ENCODE results near the gene SLC22A17. TPM values are rescaled to one million over a fixed set of nuclear protein-coding genes. Genes with fewer than 3 reads are reported as not detected.
"Not testable (repeated sequence)": the region's sequence is repeated elsewhere in the genome, so short reads cannot be mapped to it uniquely, and the experiment has no call there.

The SLC22A17 gene
- 1 to 10 TPM; 4.7 to 8.3 TPM for polyA plus RNA-seq

DNA sequence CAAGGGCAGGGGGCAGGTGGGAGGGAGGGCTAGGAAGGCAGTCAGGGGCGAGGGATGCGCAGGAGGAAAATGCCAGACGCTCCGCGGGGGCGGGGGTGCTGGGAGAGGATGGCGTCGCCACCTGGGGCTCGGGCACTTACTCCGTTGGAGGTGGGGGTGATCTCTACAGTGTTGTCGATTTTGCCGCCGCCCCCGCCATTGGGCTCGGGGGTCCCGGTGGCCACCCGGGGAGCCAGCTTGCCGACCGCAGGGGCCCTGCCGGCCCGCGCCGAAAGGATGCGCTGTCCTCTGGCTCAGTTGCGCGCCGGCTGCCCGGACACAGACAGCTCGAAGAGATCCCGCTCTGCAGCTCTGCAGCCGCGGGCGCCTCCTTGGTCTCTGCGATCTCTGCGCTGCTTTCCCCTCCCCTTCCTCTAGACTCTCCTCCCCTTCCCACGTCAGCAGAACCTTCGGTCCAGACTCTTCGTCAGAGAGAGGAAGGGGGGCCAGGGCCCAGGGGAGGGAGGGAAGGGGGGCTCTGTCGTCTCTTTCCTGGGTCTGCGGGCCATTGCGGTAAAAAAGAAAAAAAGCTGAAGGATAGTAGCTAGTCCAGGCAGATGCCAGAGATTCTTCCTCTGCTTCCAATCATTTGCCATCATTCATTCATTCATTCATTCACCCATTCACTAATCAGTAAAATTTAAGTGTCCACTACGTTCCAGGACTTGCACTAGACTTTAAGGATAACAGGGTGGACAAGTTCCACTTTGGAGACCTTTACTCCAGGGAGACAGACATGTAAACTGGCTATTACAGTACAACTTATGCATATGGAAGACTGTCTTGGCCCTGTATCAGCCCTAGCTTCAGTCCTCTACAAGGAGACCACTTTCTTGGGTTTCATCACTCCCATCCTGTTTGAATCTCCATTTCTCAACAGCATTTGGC is at the start of gene SLC22A17:
TSS of gene SLC22A17 (minus strand) at position 382 of the 927 bp plus-strand sequence.
- H3K9me3 ChIP-seq (ENCODE audit: control insufficient read depth in 2 of 2, insufficient read depth in 1 of 2, low read depth in 1 of 2, low read length in 1 of 2) = no peaks in the 10 kb centered on the region
- H3K27me3 ChIP-seq (ENCODE audit: control insufficient read depth in 1 of 2, insufficient read depth in 2 of 2, low read length in 2 of 2) = no peaks in the 10 kb centered on the region
- peak within 1 kb of the TSS; percentile 20 to 52 for H3K4me3 ChIP-seq (ENCODE audit: low read depth in 1 of 2, low read length in 2 of 2)
- WGBS, 2 donors = 1 to 2% methylated on average over 31 to 42 of the region's 42 CpGs
- peaks cover 0 to 6% of the 10 kb centered on the region in 2 donors for H3K36me3 ChIP-seq (ENCODE audit: control insufficient read depth in 2 of 2, insufficient read depth in 2 of 2, low read length in 1 of 2)
- H3K4me1 ChIP-seq (ENCODE audit: control insufficient read depth in 2 of 2, insufficient read depth in 2 of 2, low read length in 1 of 2) = peaks cover 7 to 11% of the 10 kb centered on the region in 2 donors
- H3K27ac ChIP-seq (ENCODE audit: low read depth in 2 of 2, low read length in 1 of 2) = no peak within 1 kb of the TSS

DNA sequence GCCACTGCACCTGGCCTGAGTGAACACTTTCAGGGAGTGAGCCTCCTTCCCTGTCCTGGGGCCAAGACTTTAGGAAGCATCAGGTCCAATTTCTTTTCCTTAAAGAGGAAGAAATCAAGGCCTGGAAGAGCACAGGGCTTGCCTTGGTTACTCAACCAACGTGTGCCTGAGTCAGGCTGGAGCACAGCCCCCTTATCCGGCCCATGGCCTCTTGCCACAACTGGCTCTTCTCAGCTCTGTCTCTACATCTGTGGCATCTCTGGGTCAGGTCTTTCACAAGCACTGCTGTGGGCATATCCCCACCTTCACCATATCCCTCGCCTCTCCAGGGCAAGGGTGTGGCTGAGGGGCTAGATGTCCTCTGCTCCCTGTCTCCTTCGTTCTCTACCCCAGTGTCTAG is 48.6 kb upstream of the SLC22A17 start:
- Histone ChIP-seq H3K9me3 (ENCODE audit: control insufficient read depth in 2 of 2, insufficient read depth in 1 of 2, low read depth in 1 of 2, low read length in 1 of 2) (no peaks in the 10 kb centered on the region), H3K4me1 (ENCODE audit: control insufficient read depth in 2 of 2, insufficient read depth in 2 of 2, low read length in 1 of 2) (no peaks in the 10 kb centered on the region), H3K4me3 (ENCODE audit: low read depth in 1 of 2, low read length in 2 of 2) (no peak overlapping the region), H3K27ac (ENCODE audit: low read depth in 2 of 2, low read length in 1 of 2) (no peak overlapping the region), H3K36me3 (ENCODE audit: control insufficient read depth in 2 of 2, insufficient read depth in 2 of 2, low read length in 1 of 2) (no peaks in the 10 kb centered on the region), H3K27me3 (ENCODE audit: control insufficient read depth in 1 of 2, insufficient read depth in 2 of 2, low read length in 2 of 2) (no peaks in the 10 kb centered on the region)
- WGBS, 2 donors = 71 to 73% methylated on average over 4 of the region's 4 CpGs

DNA sequence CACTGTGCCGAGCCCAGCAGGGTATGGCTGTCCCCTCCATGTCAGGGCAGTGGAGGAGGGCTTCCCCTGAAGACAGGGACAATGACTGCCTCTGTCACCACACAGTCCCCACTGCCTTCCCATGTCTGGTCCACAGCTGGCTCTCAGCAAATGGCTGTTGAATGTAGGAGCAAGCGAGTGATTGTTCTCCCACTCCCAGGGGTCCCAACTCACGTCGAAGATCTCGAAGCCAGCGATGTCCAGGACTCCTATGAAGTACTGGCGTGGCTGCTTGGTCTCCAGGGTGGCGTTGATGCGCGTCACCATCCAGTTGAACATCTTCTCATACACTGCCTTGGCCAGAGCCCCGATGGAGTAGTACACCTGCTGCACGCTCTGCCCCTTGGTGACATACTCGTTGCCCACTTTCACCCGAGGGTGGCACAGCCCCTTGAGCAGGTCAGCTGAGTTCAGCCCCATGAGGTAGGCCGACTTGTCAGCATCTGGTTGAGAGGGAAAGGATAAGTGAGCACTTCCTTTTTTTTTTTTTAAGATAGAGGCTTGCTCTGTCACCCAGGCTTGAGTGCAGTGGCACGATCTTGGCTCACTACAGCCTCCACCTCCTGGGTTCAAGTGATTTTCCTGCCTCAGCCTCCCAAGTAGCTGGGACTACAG is 47.9 kb upstream of the SLC22A17 start:
- not testable (repeated sequence) for H3K27ac ChIP-seq (ENCODE audit: low read depth in 2 of 2, low read length in 1 of 2); H3K4me3 ChIP-seq (ENCODE audit: low read depth in 1 of 2, low read length in 2 of 2); H3K4me1 ChIP-seq (ENCODE audit: control insufficient read depth in 2 of 2, insufficient read depth in 2 of 2, low read length in 1 of 2); H3K27me3 ChIP-seq (ENCODE audit: control insufficient read depth in 1 of 2, insufficient read depth in 2 of 2, low read length in 2 of 2); H3K9me3 ChIP-seq (ENCODE audit: control insufficient read depth in 2 of 2, insufficient read depth in 1 of 2, low read depth in 1 of 2, low read length in 1 of 2); H3K36me3 ChIP-seq (ENCODE audit: control insufficient read depth in 2 of 2, insufficient read depth in 2 of 2, low read length in 1 of 2)
- 88 to 89% methylated on average over 16 of the region's 16 CpGs for WGBS, 2 donors

DNA sequence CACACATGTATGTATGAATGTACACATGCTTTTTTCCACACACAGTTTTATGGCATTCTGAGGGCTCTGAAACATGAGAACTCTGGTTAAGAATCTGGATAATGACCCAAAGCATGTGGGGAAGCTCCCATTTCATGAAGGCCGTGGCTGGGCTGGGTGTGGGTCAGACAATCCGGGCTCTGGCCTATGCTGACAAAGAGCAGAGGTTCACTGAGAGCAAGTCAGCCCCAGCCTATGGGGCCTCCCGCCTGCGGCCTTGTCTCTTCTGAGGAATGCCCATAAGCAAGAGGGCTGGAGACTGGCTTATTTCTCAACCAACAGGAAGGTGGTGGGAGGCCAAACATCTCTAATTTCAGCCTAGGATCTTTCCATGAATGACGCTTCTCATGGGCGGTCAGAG is 46.9 kb upstream of the SLC22A17 start:
- no peak overlapping the region for H3K27ac ChIP-seq (ENCODE audit: low read depth in 2 of 2, low read length in 1 of 2)
- H3K9me3 ChIP-seq (ENCODE audit: control insufficient read depth in 2 of 2, insufficient read depth in 1 of 2, low read depth in 1 of 2, low read length in 1 of 2) = no peaks in the 10 kb centered on the region
- no peaks in the 10 kb centered on the region for H3K27me3 ChIP-seq (ENCODE audit: control insufficient read depth in 1 of 2, insufficient read depth in 2 of 2, low read length in 2 of 2)
- WGBS, 2 donors = 85 to 89% methylated on average over 6 of the region's 6 CpGs
- H3K36me3 ChIP-seq (ENCODE audit: control insufficient read depth in 2 of 2, insufficient read depth in 2 of 2, low read length in 1 of 2) = no peaks in the 10 kb centered on the region
- no peaks in the 10 kb centered on the region for H3K4me1 ChIP-seq (ENCODE audit: control insufficient read depth in 2 of 2, insufficient read depth in 2 of 2, low read length in 1 of 2)
- H3K4me3 ChIP-seq (ENCODE audit: low read depth in 1 of 2, low read length in 2 of 2) = no peak overlapping the region

DNA sequence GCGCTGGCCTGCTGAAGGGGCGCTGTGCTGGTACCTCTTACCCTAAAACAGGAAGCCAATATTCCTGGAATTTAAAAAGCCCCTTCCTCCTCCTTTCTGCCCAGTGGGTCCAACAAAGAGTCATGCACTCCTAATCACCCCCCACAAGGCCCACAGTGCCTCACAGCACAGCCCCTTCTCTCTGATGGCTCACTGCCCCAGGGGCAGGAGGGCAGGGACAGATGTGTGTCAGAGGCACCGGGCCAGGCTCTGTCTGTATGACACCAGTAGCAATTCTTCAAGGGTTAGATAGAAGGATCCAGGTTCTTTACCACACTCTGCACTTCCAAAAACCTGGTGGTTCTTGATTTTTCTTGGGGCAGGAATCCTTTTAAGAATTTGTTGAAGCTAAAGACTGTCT is 46.4 kb upstream of the SLC22A17 start:
- 88 to 89% methylated on average over 3 of the region's 3 CpGs for WGBS, 2 donors

DNA sequence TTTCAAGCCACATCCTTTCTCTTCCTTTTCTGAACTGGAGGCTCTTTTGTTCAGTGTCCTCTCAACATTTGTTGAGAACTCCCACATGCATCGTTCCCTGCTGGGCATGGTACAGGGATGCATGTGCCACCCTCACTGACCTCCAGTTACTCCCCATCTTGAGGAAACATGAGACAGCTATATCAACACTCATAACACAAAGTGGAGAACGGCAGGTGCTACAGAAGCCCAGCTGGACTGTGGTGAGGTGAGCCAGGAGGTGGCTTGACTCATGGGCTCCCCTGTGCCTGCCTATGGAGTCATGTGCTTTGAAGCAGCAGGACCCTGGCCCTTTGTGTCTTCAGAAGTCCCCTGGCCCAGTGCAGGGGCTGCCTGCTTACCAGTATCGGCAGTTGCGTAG is 45.7 kb upstream of the SLC22A17 start:
- Histone ChIP-seq H3K27me3 (ENCODE audit: control insufficient read depth in 1 of 2, insufficient read depth in 2 of 2, low read length in 2 of 2) (no peaks in the 10 kb centered on the region), H3K4me3 (ENCODE audit: low read depth in 1 of 2, low read length in 2 of 2) (no peak overlapping the region), H3K27ac (ENCODE audit: low read depth in 2 of 2, low read length in 1 of 2) (no peak overlapping the region), H3K4me1 (ENCODE audit: control insufficient read depth in 2 of 2, insufficient read depth in 2 of 2, low read length in 1 of 2) (no peaks in the 10 kb centered on the region), H3K36me3 (ENCODE audit: control insufficient read depth in 2 of 2, insufficient read depth in 2 of 2, low read length in 1 of 2) (no peaks in the 10 kb centered on the region), H3K9me3 (ENCODE audit: control insufficient read depth in 2 of 2, insufficient read depth in 1 of 2, low read depth in 1 of 2, low read length in 1 of 2) (no peaks in the 10 kb centered on the region)
- WGBS, 2 donors = 77 to 84% methylated on average over 4 of the region's 4 CpGs

More for the DNA sequence above, 46.4 kb upstream of the SLC22A17 start:
- Histone ChIP-seq H3K9me3 (ENCODE audit: control insufficient read depth in 2 of 2, insufficient read depth in 1 of 2, low read depth in 1 of 2, low read length in 1 of 2) (no peaks in the 10 kb centered on the region), H3K27me3 (ENCODE audit: control insufficient read depth in 1 of 2, insufficient read depth in 2 of 2, low read length in 2 of 2) (no peaks in the 10 kb centered on the region), H3K36me3 (ENCODE audit: control insufficient read depth in 2 of 2, insufficient read depth in 2 of 2, low read length in 1 of 2) (no peaks in the 10 kb centered on the region), H3K27ac (ENCODE audit: low read depth in 2 of 2, low read length in 1 of 2) (no peak overlapping the region), H3K4me1 (ENCODE audit: control insufficient read depth in 2 of 2, insufficient read depth in 2 of 2, low read length in 1 of 2) (no peaks in the 10 kb centered on the region), H3K4me3 (ENCODE audit: low read depth in 1 of 2, low read length in 2 of 2) (no peak overlapping the region)

DNA sequence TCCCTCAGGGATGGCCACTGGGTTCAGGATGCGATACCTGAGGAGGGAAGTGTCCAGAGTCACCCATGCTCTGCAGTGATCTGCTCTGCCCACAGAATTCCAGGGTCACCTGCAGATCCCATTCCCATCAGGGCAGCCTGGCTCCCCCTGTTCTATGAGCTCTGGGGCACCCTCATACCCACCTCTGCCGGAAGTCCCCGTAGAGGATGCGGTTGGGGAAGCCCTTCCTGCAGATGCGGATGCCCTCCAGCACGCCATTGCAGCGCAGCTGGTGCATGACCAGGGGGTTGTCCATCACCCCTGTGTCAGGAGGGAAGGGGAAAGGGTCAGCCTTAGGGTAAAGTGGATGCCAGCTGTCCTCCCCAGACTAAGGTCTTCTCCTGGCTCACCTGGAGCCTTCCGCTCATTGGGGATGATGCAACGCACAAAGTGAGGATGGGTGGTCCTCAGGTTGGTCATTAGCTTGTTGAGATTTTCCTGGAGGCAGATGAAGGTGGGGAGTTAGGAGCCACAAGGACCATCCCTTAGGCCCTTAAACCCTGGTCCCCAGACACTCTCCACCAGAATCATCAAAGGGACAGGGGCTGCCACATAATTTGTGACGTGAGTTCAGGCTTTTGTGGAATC is 44.2 kb upstream of the SLC22A17 start:
- H3K4me3 ChIP-seq (ENCODE audit: low read depth in 1 of 2, low read length in 2 of 2) = no peak overlapping the region
- H3K27me3 ChIP-seq (ENCODE audit: control insufficient read depth in 1 of 2, insufficient read depth in 2 of 2, low read length in 2 of 2) = no peaks in the 10 kb centered on the region
- 94 to 95% methylated on average over 10 of the region's 10 CpGs for WGBS, 2 donors
- no peaks in the 10 kb centered on the region for H3K9me3 ChIP-seq (ENCODE audit: control insufficient read depth in 2 of 2, insufficient read depth in 1 of 2, low read depth in 1 of 2, low read length in 1 of 2)
- H3K4me1 ChIP-seq (ENCODE audit: control insufficient read depth in 2 of 2, insufficient read depth in 2 of 2, low read length in 1 of 2) = no peaks in the 10 kb centered on the region
- no peak overlapping the region for H3K27ac ChIP-seq (ENCODE audit: low read depth in 2 of 2, low read length in 1 of 2)
- no peaks in the 10 kb centered on the region for H3K36me3 ChIP-seq (ENCODE audit: control insufficient read depth in 2 of 2, insufficient read depth in 2 of 2, low read length in 1 of 2)

DNA sequence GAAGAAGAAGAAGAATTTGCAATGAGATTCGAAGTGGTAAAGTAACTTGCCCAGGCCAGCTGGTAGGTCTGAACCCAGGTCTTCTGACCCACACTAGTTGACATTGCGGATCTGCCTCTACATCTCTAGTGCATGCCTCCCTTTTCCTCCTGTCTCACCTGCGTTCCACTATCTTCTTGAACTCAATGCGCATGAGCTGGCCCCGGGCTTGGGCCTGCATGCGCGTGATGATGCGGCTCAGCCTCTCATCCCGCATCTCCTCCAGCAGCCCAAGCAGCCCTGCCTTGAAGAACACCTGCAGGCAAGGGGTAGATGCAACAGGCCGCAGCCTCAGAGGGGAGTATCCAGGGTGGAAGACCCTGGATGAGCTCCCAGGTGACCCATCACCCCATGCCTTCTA is 43.4 kb upstream of the SLC22A17 start:
- H3K9me3 ChIP-seq (ENCODE audit: control insufficient read depth in 2 of 2, insufficient read depth in 1 of 2, low read depth in 1 of 2, low read length in 1 of 2) = no peaks in the 10 kb centered on the region
- WGBS, 2 donors = 92% methylated on average over 10 of the region's 10 CpGs
- H3K4me1 ChIP-seq (ENCODE audit: control insufficient read depth in 2 of 2, insufficient read depth in 2 of 2, low read length in 1 of 2) = no peaks in the 10 kb centered on the region
- no peak overlapping the region for H3K4me3 ChIP-seq (ENCODE audit: low read depth in 1 of 2, low read length in 2 of 2)
- H3K27ac ChIP-seq (ENCODE audit: low read depth in 2 of 2, low read length in 1 of 2) = no peak overlapping the region
- no peaks in the 10 kb centered on the region for H3K36me3 ChIP-seq (ENCODE audit: control insufficient read depth in 2 of 2, insufficient read depth in 2 of 2, low read length in 1 of 2)
- no peaks in the 10 kb centered on the region for H3K27me3 ChIP-seq (ENCODE audit: control insufficient read depth in 1 of 2, insufficient read depth in 2 of 2, low read length in 2 of 2)

DNA sequence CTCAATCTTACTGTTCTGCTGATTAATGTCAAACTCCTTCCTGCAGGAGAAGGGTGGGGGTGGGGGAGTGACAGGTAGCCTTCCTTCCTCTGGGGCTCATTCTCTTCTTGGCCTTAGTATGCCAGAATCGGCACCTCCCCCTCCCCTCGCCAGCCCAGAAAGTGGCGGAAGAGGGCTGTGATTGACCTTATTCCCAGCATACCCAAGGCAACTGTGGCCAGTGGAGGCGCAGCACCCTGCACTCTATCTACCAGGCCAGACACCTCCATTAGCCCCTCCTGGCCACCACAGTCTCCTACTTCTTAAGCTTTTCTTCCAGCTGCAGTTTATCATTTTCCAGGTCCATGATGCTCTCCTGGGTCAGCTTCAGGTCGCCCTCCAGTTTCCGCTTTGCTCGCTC is 39.9 kb upstream of the SLC22A17 start:
- H3K27me3 ChIP-seq (ENCODE audit: control insufficient read depth in 1 of 2, insufficient read depth in 2 of 2, low read length in 2 of 2) = no peaks in the 10 kb centered on the region
- H3K36me3 ChIP-seq (ENCODE audit: control insufficient read depth in 2 of 2, insufficient read depth in 2 of 2, low read length in 1 of 2) = no peaks in the 10 kb centered on the region
- 78% methylated on average over 7 of the region's 7 CpGs for WGBS, 2 donors
- no peak overlapping the region for H3K4me3 ChIP-seq (ENCODE audit: low read depth in 1 of 2, low read length in 2 of 2)
- H3K27ac ChIP-seq (ENCODE audit: low read depth in 2 of 2, low read length in 1 of 2) = no peak overlapping the region
- H3K4me1 ChIP-seq (ENCODE audit: control insufficient read depth in 2 of 2, insufficient read depth in 2 of 2, low read length in 1 of 2) = no peaks in the 10 kb centered on the region
- no peaks in the 10 kb centered on the region for H3K9me3 ChIP-seq (ENCODE audit: control insufficient read depth in 2 of 2, insufficient read depth in 1 of 2, low read depth in 1 of 2, low read length in 1 of 2)
